ENCODE results near the gene ACER1. TPM values are rescaled to one million over a fixed set of nuclear protein-coding genes. Genes with fewer than 3 reads are reported as not detected.

Gene ACER1
- total and polyA plus RNA-seq, 2 experiments from 2014 or later = not detected

DNA sequence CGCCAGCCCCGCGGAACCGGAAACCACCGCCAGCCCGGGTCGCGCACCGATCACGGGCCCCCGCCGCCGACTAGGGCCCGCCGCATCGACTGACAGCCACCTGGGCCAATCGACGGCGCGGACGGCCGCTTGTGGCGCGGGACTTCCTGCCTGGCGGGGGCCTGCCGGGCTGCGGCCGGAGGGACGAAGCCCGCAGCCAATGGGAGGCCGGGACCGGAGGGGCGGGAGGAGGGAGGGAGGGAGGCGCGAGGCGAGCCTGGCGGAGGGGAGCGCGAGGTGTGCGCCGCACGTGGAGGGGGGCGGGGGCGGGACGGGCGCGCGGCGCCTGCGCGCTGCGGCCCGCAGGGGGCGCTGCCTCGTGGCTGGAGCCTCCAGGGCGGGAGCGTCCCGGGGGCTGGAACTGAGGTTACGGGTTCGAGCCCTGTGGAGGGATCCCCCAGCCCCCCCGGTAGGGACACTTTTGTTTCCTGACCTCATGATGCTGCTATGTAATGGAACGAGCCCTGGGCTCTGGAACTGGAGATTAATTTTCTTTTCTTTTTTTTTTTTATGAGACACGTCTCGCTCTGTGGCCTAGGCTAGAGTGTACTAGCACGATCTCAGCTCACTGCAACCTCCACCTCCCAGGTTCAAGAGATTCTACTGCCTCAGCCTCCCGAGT lies 53.4 kb downstream of the ACER1 start, which contains the start of gene MLLT1:
Gene MLLT1 (minus strand): TSS at position 45 of the 661 bp plus-strand sequence. CDS start 191 bp downstream, outside the sequence.
- peaks cover 40% of the 10 kb centered on the region for H3K4me1 ChIP-seq (ENCODE audit: low read depth)
- DNase-seq (ENCODE audit: low read depth in 1 of 2, low spot score in 1 of 2) = peak; percentile 97 to 99
- peak within 1 kb of the TSS; percentile 100 for H3K4me3 ChIP-seq
- H3K9me3 ChIP-seq (ENCODE audit: low read depth) = no peaks in the 10 kb centered on the region
- peak within 1 kb of the TSS; percentile 91 for H3K27ac ChIP-seq
- H3K36me3 ChIP-seq = no peaks in the 10 kb centered on the region
- TF ChIP-seq, protein P1, sequence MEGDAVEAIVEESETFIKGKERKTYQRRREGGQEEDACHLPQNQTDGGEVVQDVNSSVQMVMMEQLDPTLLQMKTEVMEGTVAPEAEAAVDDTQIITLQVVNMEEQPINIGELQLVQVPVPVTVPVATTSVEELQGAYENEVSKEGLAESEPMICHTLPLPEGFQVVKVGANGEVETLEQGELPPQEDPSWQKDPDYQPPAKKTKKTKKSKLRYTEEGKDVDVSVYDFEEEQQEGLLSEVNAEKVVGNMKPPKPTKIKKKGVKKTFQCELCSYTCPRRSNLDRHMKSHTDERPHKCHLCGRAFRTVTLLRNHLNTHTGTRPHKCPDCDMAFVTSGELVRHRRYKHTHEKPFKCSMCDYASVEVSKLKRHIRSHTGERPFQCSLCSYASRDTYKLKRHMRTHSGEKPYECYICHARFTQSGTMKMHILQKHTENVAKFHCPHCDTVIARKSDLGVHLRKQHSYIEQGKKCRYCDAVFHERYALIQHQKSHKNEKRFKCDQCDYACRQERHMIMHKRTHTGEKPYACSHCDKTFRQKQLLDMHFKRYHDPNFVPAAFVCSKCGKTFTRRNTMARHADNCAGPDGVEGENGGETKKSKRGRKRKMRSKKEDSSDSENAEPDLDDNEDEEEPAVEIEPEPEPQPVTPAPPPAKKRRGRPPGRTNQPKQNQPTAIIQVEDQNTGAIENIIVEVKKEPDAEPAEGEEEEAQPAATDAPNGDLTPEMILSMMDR (IDR thresholded peaks at IDR 0.05; ENCODE audit: low read depth, low read length) = peak; percentile 44
- H3K27me3 ChIP-seq = no peaks in the 10 kb centered on the region

DNA sequence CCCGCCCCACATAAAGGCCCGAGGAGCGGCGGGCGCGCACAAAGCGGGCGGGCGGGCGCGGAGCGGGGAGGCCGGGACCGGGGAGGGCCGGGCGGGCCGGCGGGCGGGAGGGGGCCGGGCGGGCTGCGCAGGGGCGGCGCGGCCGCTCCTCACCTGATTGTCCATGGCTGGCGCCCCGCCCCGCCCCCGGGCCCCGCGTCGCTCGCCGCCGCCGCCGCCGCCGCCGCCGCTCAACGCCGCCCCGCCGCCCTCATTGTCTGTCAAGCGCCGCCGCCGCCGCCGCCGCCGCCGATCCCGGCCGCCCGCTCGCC lies 53.8 kb downstream of the ACER1 start:
- H3K4me1 ChIP-seq (ENCODE audit: low read depth) = peaks cover 44% of the 10 kb centered on the region
- H3K9me3 ChIP-seq (ENCODE audit: low read depth) = no peaks in the 10 kb centered on the region
- H3K36me3 ChIP-seq = no peaks in the 10 kb centered on the region
- H3K4me3 ChIP-seq = peak overlapping the region; percentile 100
- peak overlapping the region; percentile 91 for H3K27ac ChIP-seq
- no peak for DNase-seq (ENCODE audit: low read depth in 1 of 2, low spot score in 1 of 2)
- H3K27me3 ChIP-seq = no peaks in the 10 kb centered on the region
- TF ChIP-seq, protein P1 (IDR thresholded peaks at IDR 0.05; ENCODE audit: low read depth, low read length) = no peak

DNA sequence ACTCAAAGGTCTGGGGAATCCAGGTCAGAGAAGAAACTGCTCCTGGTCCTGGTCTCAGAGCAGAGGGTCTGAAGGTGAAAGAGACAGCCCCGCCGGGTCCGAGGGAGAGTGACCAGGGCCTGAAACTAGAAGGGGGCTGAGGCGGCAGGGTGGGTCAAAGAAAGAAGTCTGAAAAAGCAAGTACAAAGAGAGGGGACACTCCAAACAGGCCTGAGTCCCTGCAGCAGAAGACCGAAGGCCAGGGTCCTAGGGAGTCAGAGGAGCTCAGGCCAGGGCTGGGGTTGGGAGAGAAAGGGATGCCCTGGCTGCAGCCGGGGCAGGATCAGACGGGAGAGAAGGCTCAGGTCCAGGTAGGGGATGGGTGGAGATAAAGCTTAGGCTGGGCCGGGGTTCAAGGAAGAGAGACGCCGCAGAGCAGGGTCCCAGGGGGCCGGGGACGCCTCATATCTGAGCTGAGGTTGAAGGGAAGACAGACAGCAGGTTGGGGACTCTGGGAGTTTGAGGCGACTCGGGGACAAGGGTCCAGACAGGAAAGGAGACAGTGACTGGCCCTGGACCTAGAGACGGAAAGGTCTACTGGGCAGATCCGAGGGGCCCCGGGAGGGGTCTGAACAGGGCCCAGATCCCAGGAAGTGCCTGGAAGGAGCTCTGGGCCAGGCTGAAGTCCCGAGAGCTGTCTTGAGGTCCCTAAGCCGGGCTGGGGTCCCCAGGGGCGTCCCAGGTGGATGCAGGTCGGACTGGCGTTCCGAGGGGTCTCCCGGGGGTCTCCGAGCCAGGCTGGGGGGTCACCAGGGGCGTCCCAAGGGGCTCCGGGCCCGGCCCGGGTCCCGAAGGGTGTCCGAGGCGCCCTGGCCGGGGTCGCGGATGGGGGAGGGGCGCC lies 54.4 kb downstream of the ACER1 start:
- no peak for DNase-seq (ENCODE audit: low read depth in 1 of 2, low spot score in 1 of 2)
- H3K4me3 ChIP-seq = peak overlapping the region; percentile 100
- H3K9me3 ChIP-seq (ENCODE audit: low read depth) = no peaks in the 10 kb centered on the region
- H3K4me1 ChIP-seq (ENCODE audit: low read depth) = peaks cover 50% of the 10 kb centered on the region
- H3K27me3 ChIP-seq = no peaks in the 10 kb centered on the region
- peak overlapping the region; percentile 91 for H3K27ac ChIP-seq
- no peaks in the 10 kb centered on the region for H3K36me3 ChIP-seq
- TF ChIP-seq, protein P1 (IDR thresholded peaks at IDR 0.05; ENCODE audit: low read depth, low read length) = no peak

GRCh38 chr19:6278051-6278450 lies 55.4 kb downstream of the ACER1 start:
- peaks cover 60% of the 10 kb centered on the region for H3K4me1 ChIP-seq (ENCODE audit: low read depth)
- H3K27me3 ChIP-seq = no peaks in the 10 kb centered on the region
- DNase-seq (ENCODE audit: low read depth in 1 of 2, low spot score in 1 of 2) = no peak
- H3K36me3 ChIP-seq = no peaks in the 10 kb centered on the region
- H3K4me3 ChIP-seq = no peak overlapping the region
- TF ChIP-seq, protein P1 (IDR thresholded peaks at IDR 0.05; ENCODE audit: low read depth, low read length) = no peak
- no peaks in the 10 kb centered on the region for H3K9me3 ChIP-seq (ENCODE audit: low read depth)
- H3K27ac ChIP-seq = peak overlapping the region; percentile 91

GRCh38 chr19:6276447-6276846 lies 57.0 kb downstream of the ACER1 start:
- peak; percentile 26 to 88 for DNase-seq (ENCODE audit: low read depth in 1 of 2, low spot score in 1 of 2)
- Histone ChIP-seq H3K9me3 (ENCODE audit: low read depth) (no peaks in the 10 kb centered on the region), H3K27ac (peak overlapping the region; percentile 91), H3K4me1 (ENCODE audit: low read depth) (peaks cover 76% of the 10 kb centered on the region), H3K4me3 (peak overlapping the region; percentile 2), H3K27me3 (no peaks in the 10 kb centered on the region), H3K36me3 (no peaks in the 10 kb centered on the region)
- TF ChIP-seq, protein P1 (IDR thresholded peaks at IDR 0.05; ENCODE audit: low read depth, low read length) = no peak

Data from cardiac muscle cell (in vitro differentiated cells and primary cell).